ENCODE data around the gene PTPN4.

DNA sequence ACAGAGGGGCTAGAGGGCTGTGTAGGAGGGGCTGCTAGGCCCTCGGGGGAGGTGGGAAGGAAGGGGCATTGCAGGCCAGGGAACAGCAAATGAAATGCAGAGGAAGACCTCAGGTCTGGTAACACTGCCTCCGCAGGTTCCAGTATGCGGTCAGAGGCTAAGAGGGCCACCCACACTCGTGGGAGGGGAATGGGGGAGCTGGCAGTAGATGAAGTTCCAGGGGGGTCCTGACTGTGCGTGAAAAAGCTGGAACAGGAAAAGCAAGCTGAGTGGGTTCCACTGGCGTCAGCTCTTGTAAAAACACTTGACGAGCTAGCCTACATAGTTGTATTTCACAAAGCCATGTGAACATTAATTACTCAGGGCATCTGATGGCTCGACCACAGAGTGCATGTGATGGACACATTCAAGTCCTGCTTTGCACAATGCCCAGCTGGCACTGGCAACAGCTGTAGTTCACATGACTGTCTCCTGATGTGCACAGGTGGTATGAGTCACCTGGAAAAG is 29.0 kb upstream of the PTPN4 start:
- no peak for TF ChIP-seq MYC (CRISPR knock-in tag; IDR thresholded peaks at IDR 0.05; ENCODE audit: borderline replicate concordance)
- no peak for TF ChIP-seq ZFP90 (CRISPR knock-in tag; IDR thresholded peaks at IDR 0.05; ENCODE audit: borderline replicate concordance)
- TF ChIP-seq SP2 (CRISPR knock-in tag; IDR thresholded peaks at IDR 0.05): no peak
- TF ChIP-seq TARDBP (CRISPR knock-in tag; IDR thresholded peaks at IDR 0.05): no peak
- no peak for TF ChIP-seq ZNF260 (CRISPR knock-in tag; IDR thresholded peaks at IDR 0.05; ENCODE audit: borderline replicate concordance, low read depth)
- no peak for TF ChIP-seq SETDB1 (CRISPR knock-in tag; IDR thresholded peaks at IDR 0.05; ENCODE audit: borderline replicate concordance)

Measured in HepG2 (cell line).